DND-41 (cell line): ENCODE results near the gene WWP2.

Experiments
- EZH2 ChIP-seq: IDR thresholded peaks from 3 replicates; pipeline ENCODE4 v1.6.1; 2012; ENCODE audit warnings: borderline replicate concordance, low read depth, mild to moderate bottlenecking, moderate library complexity, low read length, inconsistent platforms; ENCODE audit not compliant: severe bottlenecking
- TF ChIP-seq, protein P1 (sequence below): IDR thresholded peaks from 2 replicates; pipeline ENCODE4 v1.5.1; 2012; ENCODE audit warnings: borderline replicate concordance, low read length, moderate library complexity, mild to moderate bottlenecking; ENCODE audit not compliant: poor library complexity, severe bottlenecking; ENCODE audit errors: extremely low read depth

- TF ChIP-seq, protein P1, sequence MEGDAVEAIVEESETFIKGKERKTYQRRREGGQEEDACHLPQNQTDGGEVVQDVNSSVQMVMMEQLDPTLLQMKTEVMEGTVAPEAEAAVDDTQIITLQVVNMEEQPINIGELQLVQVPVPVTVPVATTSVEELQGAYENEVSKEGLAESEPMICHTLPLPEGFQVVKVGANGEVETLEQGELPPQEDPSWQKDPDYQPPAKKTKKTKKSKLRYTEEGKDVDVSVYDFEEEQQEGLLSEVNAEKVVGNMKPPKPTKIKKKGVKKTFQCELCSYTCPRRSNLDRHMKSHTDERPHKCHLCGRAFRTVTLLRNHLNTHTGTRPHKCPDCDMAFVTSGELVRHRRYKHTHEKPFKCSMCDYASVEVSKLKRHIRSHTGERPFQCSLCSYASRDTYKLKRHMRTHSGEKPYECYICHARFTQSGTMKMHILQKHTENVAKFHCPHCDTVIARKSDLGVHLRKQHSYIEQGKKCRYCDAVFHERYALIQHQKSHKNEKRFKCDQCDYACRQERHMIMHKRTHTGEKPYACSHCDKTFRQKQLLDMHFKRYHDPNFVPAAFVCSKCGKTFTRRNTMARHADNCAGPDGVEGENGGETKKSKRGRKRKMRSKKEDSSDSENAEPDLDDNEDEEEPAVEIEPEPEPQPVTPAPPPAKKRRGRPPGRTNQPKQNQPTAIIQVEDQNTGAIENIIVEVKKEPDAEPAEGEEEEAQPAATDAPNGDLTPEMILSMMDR, result no peak
- no peak for TF ChIP-seq EZH2
These were observed 7.3 kb downstream of the WWP2 start for GRCh38 chr16:69769404-69769803.
